ENCODE data around the gene ZNF564. TPM values are rescaled to one million over a fixed set of nuclear protein-coding genes. Genes with fewer than 3 reads are reported as not detected.

ZNF564 gene
- total and polyA plus RNA-seq, 2 of the 8 experiments (the other 6 are each of a cell fraction or from before 2014, with no cell fraction given) = 0.89 to 10.4 TPM

DNA sequence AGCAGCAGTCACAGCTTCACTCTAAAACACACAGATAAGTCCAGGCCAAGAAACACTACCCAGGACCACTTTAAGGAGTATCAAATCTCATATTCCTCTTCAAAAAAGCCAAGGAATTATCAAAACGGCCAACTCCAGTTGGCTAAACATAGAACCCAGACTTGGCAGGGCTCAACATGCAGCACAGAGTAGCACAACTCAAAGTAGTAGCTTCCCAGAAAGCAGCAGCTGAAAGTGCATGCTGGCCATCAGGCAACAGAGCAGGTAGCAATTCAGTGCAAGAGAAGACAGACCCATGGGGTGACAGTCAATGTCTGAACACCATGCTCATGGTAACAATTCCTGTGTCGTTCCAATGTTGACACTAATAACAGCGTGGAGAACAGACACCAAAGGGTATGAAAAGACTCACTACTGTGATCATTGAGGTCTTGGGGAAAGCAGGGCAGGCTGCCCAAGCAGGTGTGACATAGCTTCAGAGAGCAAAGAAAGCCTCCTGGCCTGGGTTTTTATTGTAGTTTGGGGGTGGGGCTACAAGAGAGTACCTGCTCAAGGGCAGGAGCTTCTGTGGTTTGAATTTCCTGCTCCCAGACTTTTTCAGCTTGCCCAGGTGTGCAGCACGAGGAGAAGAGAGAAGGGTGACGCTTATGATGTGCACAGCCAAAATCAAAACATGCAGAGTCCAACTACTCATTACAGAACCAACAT is 72.9 kb downstream of the ZNF564 start:
- Histone ChIP-seq H2AFZ (ENCODE audit: low read length) (no peak overlapping the region), H3K14ac (ENCODE audit: insufficient read length) (no peak overlapping the region), H4K5ac (ENCODE audit: insufficient read length, low read depth, low read length) (no peak overlapping the region), H2AK5ac (ENCODE audit: low read depth, low read length) (no peak overlapping the region), H3K4me1 (replicated peaks in 1 of 4; ENCODE audit: control insufficient read depth in 3 of 4, insufficient read depth in 4 of 4, low read length in 3 of 4) (no peaks in the 10 kb centered on the region), H4K91ac (replicated peaks; ENCODE audit: insufficient read length, low read length) (no peak overlapping the region), H4K20me1 (replicated peaks in 1 of 2; ENCODE audit: control insufficient read depth in 1 of 2, insufficient read depth in 2 of 2, low read length in 2 of 2) (no peaks in the 10 kb centered on the region), H3K79me2 (ENCODE audit: control insufficient read depth in 1 of 2, insufficient read depth in 2 of 2, low read length in 2 of 2) (no peaks in the 10 kb centered on the region), H3K4ac (replicated peaks; ENCODE audit: insufficient read length, low read depth, low read length) (no peak overlapping the region), H3K23me2 (ENCODE audit: low read depth, low read length) (no peaks in the 10 kb centered on the region; the same call in 1 of the 2 replicates), H3K4me2 (ENCODE audit: insufficient read depth in 1 of 2, low read depth in 2 of 2, low read length in 2 of 2) (no peak overlapping the region), H3K4me3 (ENCODE audit: extremely low read depth in 1 of 4, insufficient read depth in 2 of 4, low read depth in 3 of 4, low read length in 4 of 4) (no peak overlapping the region), H3K9ac (replicated peaks in 1 of 4; ENCODE audit: extremely low read depth in 1 of 4, low read depth in 3 of 4, low read length in 3 of 4) (no peak overlapping the region; a peak in 1 of 7 replicates), H2BK5ac (ENCODE audit: low read depth, low read length) (no peak overlapping the region), H3K56ac (replicated peaks; ENCODE audit: insufficient read length, low read depth, low read length) (no peak overlapping the region), H2BK15ac (ENCODE audit: low read length) (no peak overlapping the region), H3K23ac (ENCODE audit: insufficient read length) (no peak overlapping the region), H3K27me3 (replicated peaks in 1 of 4; ENCODE audit: control insufficient read depth in 3 of 4, extremely low read depth in 1 of 4, insufficient read depth in 3 of 4, low read length in 3 of 4) (no peaks in the 10 kb centered on the region), H3K36me3 (ENCODE audit: control insufficient read depth in 2 of 4, insufficient read depth in 4 of 4, low read length in 3 of 4) (no peaks in the 10 kb centered on the region), H2BK120ac (replicated peaks; ENCODE audit: low read depth, low read length) (no peak overlapping the region), H2BK12ac (ENCODE audit: low read depth, low read length) (no peak overlapping the region), H4K8ac (ENCODE audit: extremely low read depth, insufficient read depth, low read length) (no peak overlapping the region), H3K27ac (ENCODE audit: low read depth, low read length) (no peak overlapping the region), H3K9me3 (ENCODE audit: insufficient read depth in 2 of 2, low read depth in 1 of 2, low read length in 1 of 2) (peaks cover 0 to 3% of the 10 kb centered on the region in 2 experiments; a peak in 1 of 4 replicates), H3K18ac (ENCODE audit: extremely low read depth, low read length) (no peak overlapping the region), H3K79me1 (ENCODE audit: low read depth, low read length) (peaks cover 3% of the 10 kb centered on the region), H2BK20ac (ENCODE audit: low read length) (no peak overlapping the region)
- WGBS, 2 experiments (ENCODE audit: extremely low coverage in 1 of 2, insufficient coverage in 1 of 2, insufficient read length in 1 of 2, insufficient replicate concordance in 2 of 2, low coverage in 1 of 2, low lambda C conversion rate in 2 of 2, missing lambda C conversion rate in 1 of 2) = 64% methylated on average over 5 of the region's 5 CpGs; no CpG with 5 or more reads in 1 of the 2 experiments
- POLR2A ChIA-PET (ENCODE audit: partially characterized antibody) = interaction anchor here (1.2 kb wide), 1 partner anchor 34 kb away, joined by 3 read pairs; no protein-coding TSS in a partner anchor
- DNase-seq (ENCODE audit: low read depth in 1 of 2, low spot score in 2 of 2) (no peak), FAIRE-seq (no peak)
- CTCF ChIA-PET (ENCODE audit: partially characterized antibody) = interaction anchor here (1.3 to 1.6 kb wide), 2 partner anchors 10 to 13 kb away, joined by 3 to 4 read pairs; no protein-coding TSS in a partner anchor
- TF ChIP-seq KDM5A (IDR thresholded peaks at IDR 0.05; ENCODE audit: low read length) (no peak), RAD21 (IDR thresholded peaks at IDR 0.05 in 1 of 2, conservative IDR thresholded peaks at IDR 0.05 in 1 of 2; ENCODE audit: low read depth in 2 of 2, low read length in 2 of 2) (no peak), HDAC2 (IDR thresholded peaks at IDR 0.05; ENCODE audit: borderline replicate concordance in 1 of 2, low read depth in 2 of 2, low read length in 2 of 2) (no peak), SIX5 (IDR thresholded peaks at IDR 0.05; ENCODE audit: low read depth, low read length) (no peak), CBX5 (IDR thresholded peaks at IDR 0.05; ENCODE audit: low read depth, low read length) (no peak), GTF2F1 (IDR thresholded peaks at IDR 0.05; ENCODE audit: borderline replicate concordance, low read depth, low read length) (no peak), SUZ12 (IDR thresholded peaks at IDR 0.05; ENCODE audit: low read length) (no peak), SP2 (IDR thresholded peaks at IDR 0.05; ENCODE audit: low read length) (no peak), CHD2 (IDR thresholded peaks at IDR 0.05; ENCODE audit: low read length) (no peak)
- TF ChIP-seq, protein P1, sequence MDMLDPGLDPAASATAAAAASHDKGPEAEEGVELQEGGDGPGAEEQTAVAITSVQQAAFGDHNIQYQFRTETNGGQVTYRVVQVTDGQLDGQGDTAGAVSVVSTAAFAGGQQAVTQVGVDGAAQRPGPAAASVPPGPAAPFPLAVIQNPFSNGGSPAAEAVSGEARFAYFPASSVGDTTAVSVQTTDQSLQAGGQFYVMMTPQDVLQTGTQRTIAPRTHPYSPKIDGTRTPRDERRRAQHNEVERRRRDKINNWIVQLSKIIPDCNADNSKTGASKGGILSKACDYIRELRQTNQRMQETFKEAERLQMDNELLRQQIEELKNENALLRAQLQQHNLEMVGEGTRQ (IDR thresholded peaks at IDR 0.05; ENCODE audit: low read length) = no peak
